PC-9 (cell line): ENCODE measurements around the gene HERC2. TPM values are rescaled to one million over a fixed set of nuclear protein-coding genes. Genes with fewer than 3 reads are reported as not detected.
"Not testable (repeated sequence)": the region's sequence is repeated elsewhere in the genome, so short reads cannot be mapped to it uniquely, and the experiment has no call there.

Source experiments
- BruUV-seq: library from RNA; stranded (reverse); fragments of 400-500 nt; replicated peaks from 2 replicates; lab custom pipeline; 2021; lab: Mats Ljungman, UMichigan
- CTCF ChIA-PET: fragments of 300-600 bp; sonication (Branson Sonifier 250); formaldehyde crosslinking; loops from one replicate; lab custom pipeline; 2022; ENCODE audit warnings: antibody characterized with exemption; lab: Charles Lee
- POLR2A ChIA-PET: fragments of 300-600 bp; sonication (Branson Sonifier 250); formaldehyde crosslinking; loops from one replicate; lab custom pipeline; 2022; ENCODE audit warnings: antibody characterized with exemption; ENCODE audit not compliant: unreplicated experiment; lab: Charles Lee
- DNase-seq, 2 experiments: peaks; one replicate each; pipeline versions ENCODE4 v3.0.0 to v3.0.0-alpha.2; 2015 to 2022; ENCODE audit warnings: mixed read lengths in 1 of 2
- H2AFZ ChIP-seq: fragments of 200-600 bp; sonication (generic); 2 replicates; pipeline ENCODE4 v1.8.1; 2017; ENCODE audit warnings: antibody characterized with exemption
- H3F3A ChIP-seq: fragments of 200-600 bp; sonication (generic); 2 replicates; pipeline ENCODE4 v1.8.1; 2017; ENCODE audit warnings: antibody characterized with exemption, mild to moderate bottlenecking, low read depth; ENCODE audit not compliant: insufficient read depth
- H3K27ac ChIP-seq: fragments of 200-600 bp; sonication (generic); 2 replicates; pipeline ENCODE4 v1.6.1; 2016; ENCODE audit warnings: mixed run types
- H3K27me3 ChIP-seq: fragments of 200-600 bp; sonication (generic); 2 replicates; pipeline ENCODE4 v1.6.1; 2016; ENCODE audit warnings: low read depth, mixed run types; ENCODE audit not compliant: insufficient read depth
- H3K36me3 ChIP-seq: fragments of 200-600 bp; sonication (generic); 2 replicates; pipeline ENCODE4 v1.6.1; 2016; ENCODE audit warnings: low read depth, mixed run types
- H3K4me1 ChIP-seq: fragments of 200-600 bp; sonication (generic); replicated peaks from 2 replicates; pipeline ENCODE4 v1.6.1; 2016; ENCODE audit warnings: mixed run types; ENCODE audit not compliant: insufficient read depth
- H3K4me2 ChIP-seq: fragments of 200-600 bp; sonication (generic); 2 replicates; pipeline ENCODE4 v1.6.1; 2017; ENCODE audit warnings: mixed run types
- H3K4me3 ChIP-seq: fragments of 200-600 bp; sonication (generic); 2 replicates; pipeline ENCODE4 v1.6.1; 2016; ENCODE audit warnings: mixed run types
- H3K79me2 ChIP-seq: fragments of 200-600 bp; sonication (generic); 2 replicates; pipeline ENCODE4 v1.6.1; 2017; ENCODE audit warnings: low read depth, mixed run types
- H3K9me2 ChIP-seq: fragments of 200-600 bp; sonication (generic); 2 replicates; pipeline ENCODE4 v1.8.1; 2017; ENCODE audit warnings: mild to moderate bottlenecking; ENCODE audit not compliant: insufficient read depth
- H3K9me3 ChIP-seq: fragments of 200-600 bp; sonication (generic); 2 replicates; pipeline ENCODE4 v1.8.1; 2016; ENCODE audit warnings: low read depth; ENCODE audit not compliant: insufficient read depth
- H4K20me1 ChIP-seq: fragments of 200-600 bp; sonication (generic); 2 replicates; pipeline ENCODE4 v1.8.1; 2017; ENCODE audit not compliant: insufficient read depth
- EZH2 ChIP-seq: fragments of 200-600 bp; sonication (generic); IDR thresholded peaks from 2 replicates; pipeline ENCODE4 v1.8.0; 2017; ENCODE audit warnings: antibody characterized with exemption, low read depth
- intact Hi-C: fragments of 100-400 bp; cut with micrococcal nuclease; formaldehyde crosslinking; loops from one replicate; pipeline ENCODE4 v1.10.0; 2022; ENCODE audit not compliant: unreplicated experiment
- total RNA-seq: library from RNA; stranded (reverse); gene quantifications from 2 replicates; pipeline ENCODE4 v1.2.3, GENCODE V29; 2021
- TF ChIP-seq, protein P1 (sequence below): fragments of 200-600 bp; sonication (generic); conservative IDR thresholded peaks from 2 replicates; pipeline ENCODE4 v1.6.1; 2017; ENCODE audit warnings: mixed run types, antibody characterized with exemption, mild to moderate bottlenecking, moderate library complexity

HERC2 gene
- total RNA-seq, 1 experiment from 2014 or later, result 49.7 TPM

DNA sequence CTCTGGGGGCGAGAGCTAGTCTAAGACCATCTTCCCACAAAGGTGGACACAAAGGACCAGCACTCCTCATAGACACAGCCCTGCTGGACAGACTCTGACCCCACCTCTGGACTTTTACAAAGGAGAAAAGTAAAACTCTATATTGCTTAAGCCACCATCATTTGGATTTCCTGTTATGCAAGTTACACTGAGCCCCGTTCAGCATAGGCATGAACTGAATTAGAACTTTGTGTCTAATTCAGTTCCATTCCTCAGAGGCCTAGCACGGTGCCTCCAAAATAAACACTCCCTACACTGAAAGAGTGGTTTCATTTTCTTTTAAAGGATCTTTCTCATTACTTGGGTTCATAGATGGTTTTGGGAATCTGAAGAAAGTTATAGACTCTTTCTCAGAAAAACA, 143.7 kb downstream of the HERC2 start:
- Histone ChIP-seq H3K79me2 (no peaks in the 10 kb centered on the region), H3K27me3 (no peaks in the 10 kb centered on the region), H3K4me1 (no peaks in the 10 kb centered on the region), H3K36me3 (no peaks in the 10 kb centered on the region), H3K27ac (no peak overlapping the region), H3K9me2 (no peaks in the 10 kb centered on the region), H3K9me3 (no peaks in the 10 kb centered on the region), H3K4me2 (no peak overlapping the region), H2AFZ (no peak overlapping the region), H4K20me1 (no peaks in the 10 kb centered on the region), H3K4me3 (no peak overlapping the region), H3F3A (no peaks in the 10 kb centered on the region)
- no peak for DNase-seq
- intact Hi-C loops, result no loop called here
- ChIA-PET CTCF (no interaction called here), POLR2A (no interaction called here)
- BruUV-seq, result no TSS peak
- TF ChIP-seq, protein P1, sequence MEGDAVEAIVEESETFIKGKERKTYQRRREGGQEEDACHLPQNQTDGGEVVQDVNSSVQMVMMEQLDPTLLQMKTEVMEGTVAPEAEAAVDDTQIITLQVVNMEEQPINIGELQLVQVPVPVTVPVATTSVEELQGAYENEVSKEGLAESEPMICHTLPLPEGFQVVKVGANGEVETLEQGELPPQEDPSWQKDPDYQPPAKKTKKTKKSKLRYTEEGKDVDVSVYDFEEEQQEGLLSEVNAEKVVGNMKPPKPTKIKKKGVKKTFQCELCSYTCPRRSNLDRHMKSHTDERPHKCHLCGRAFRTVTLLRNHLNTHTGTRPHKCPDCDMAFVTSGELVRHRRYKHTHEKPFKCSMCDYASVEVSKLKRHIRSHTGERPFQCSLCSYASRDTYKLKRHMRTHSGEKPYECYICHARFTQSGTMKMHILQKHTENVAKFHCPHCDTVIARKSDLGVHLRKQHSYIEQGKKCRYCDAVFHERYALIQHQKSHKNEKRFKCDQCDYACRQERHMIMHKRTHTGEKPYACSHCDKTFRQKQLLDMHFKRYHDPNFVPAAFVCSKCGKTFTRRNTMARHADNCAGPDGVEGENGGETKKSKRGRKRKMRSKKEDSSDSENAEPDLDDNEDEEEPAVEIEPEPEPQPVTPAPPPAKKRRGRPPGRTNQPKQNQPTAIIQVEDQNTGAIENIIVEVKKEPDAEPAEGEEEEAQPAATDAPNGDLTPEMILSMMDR, result no peak
- no peak for TF ChIP-seq EZH2

DNA sequence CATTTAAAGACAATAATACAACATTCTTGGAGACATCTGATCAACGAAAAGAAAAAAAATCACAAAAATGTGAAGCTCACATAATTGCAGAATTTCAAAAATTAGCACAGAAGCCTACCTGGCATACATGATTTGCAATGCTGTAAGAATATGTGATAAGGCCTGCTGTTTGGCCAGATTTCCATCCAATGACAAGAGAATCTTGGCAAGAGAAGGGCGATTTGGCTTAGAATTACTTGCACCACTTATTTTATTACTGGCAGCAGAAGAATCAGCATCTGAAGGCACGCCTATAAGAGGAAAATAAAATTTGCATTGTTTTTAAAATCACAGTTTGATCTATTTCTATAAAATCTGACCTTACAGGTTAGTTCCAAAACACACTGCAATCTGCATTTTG, 152.6 kb downstream of the HERC2 start:
- Histone ChIP-seq H3K27me3 (no peaks in the 10 kb centered on the region), H3K27ac (no peak overlapping the region), H3K9me2 (no peaks in the 10 kb centered on the region), H2AFZ (no peak overlapping the region), H3K4me3 (no peak overlapping the region), H3K4me1 (no peaks in the 10 kb centered on the region), H3K4me2 (no peak overlapping the region), H3K36me3 (no peaks in the 10 kb centered on the region; the same call in 1 of the 2 replicates), H3F3A (no peaks in the 10 kb centered on the region), H3K79me2 (no peaks in the 10 kb centered on the region), H3K9me3 (no peaks in the 10 kb centered on the region), H4K20me1 (no peaks in the 10 kb centered on the region)
- TF ChIP-seq, protein P1, result no peak
- no peak for TF ChIP-seq EZH2
- ChIA-PET POLR2A (no interaction called here), CTCF (no interaction called here)
- DNase-seq, result no peak
- intact Hi-C loops, result no loop called here
- BruUV-seq, result no TSS peak

DNA sequence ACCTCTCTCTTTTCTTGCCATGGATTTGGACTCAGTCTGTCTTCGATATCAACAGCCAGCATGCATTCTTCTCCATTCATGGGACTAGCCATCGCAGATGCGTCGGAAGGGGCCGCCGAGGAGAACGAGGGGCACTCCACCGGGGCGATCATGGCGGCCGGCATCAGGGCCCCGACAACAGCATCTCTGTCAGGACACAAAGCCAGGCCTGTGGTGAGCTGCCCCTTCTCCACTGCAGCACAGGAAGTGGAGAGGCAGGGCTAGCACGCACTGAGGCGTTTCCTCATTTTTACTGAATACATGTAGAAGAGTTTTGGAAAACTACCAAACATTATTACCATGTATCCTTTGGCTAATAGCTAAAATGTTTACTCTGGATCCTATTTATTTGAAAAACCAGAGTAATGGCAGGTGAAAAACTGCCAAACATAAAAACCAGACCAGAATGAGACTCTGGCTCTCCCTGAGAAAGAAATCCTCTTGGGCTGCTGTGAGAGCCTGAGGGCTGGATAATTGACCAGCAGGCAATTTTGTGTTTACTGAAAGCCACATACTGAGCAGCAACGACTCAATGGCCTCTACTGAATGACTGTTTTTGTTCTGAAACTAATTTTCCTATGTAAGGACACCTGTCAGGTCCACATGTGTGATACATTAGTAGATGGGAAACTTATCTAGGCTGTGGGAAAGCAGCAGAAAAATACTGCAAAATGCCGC, 153.4 kb downstream of the HERC2 start:
- H2AFZ ChIP-seq, H3F3A ChIP-seq, H3K4me1 ChIP-seq, H3K4me3 ChIP-seq, POLR2A ChIA-PET, BruUV-seq, H3K4me2 ChIP-seq, H3K79me2 ChIP-seq, H3K36me3 ChIP-seq, DNase-seq, CTCF ChIA-PET, H3K9me2 ChIP-seq, H4K20me1 ChIP-seq, intact Hi-C loops, H3K9me3 ChIP-seq, H3K27me3 ChIP-seq, H3K27ac ChIP-seq: not testable (repeated sequence)

- Histone ChIP-seq H3K27ac (no peak overlapping the region), H3K9me3 (no peaks in the 10 kb centered on the region), H4K20me1 (no peaks in the 10 kb centered on the region), H3K27me3 (no peaks in the 10 kb centered on the region), H3K9me2 (no peaks in the 10 kb centered on the region), H3K4me1 (no peaks in the 10 kb centered on the region), H3F3A (no peaks in the 10 kb centered on the region), H3K4me3 (no peak overlapping the region), H2AFZ (no peak overlapping the region), H3K36me3 (no peaks in the 10 kb centered on the region; the same call in 1 of the 2 replicates), H3K79me2 (no peaks in the 10 kb centered on the region), H3K4me2 (no peak overlapping the region)
- intact Hi-C loops, result no loop called here
- BruUV-seq, result no TSS peak
- POLR2A ChIA-PET, result no interaction called here
- no peak for DNase-seq
- TF ChIP-seq, protein P1, result no peak
- TF ChIP-seq EZH2, result no peak
- CTCF ChIA-PET, result no interaction called here
Measured at GRCh38 chr15:28167042-28167441, 154.9 kb downstream of the HERC2 start.
